GM12878 (cell line): ENCODE data around the gene ABHD15. TPM values are rescaled to one million over a fixed set of nuclear protein-coding genes. Genes with fewer than 3 reads are reported as not detected.

Experiments used
- BHLHE40 ChIP-seq, 2 experiments: fragments of 450-650 bp in 1 of 2; IDR thresholded peaks; 2 replicates each; pipeline ENCODE4 v1.6.1; 2011 to 2017; ENCODE audit warnings: low read depth in 2 of 2, borderline replicate concordance in 1 of 2, improper control_type of control experiment in 1 of 2, low read length in 1 of 2, mild to moderate bottlenecking in 1 of 2
- CHD2 ChIP-seq: IDR thresholded peaks from 2 replicates; pipeline ENCODE4 v1.6.1; 2011; ENCODE audit warnings: low read depth, low read length, improper control_type of control experiment, borderline replicate concordance
- NRF1 ChIP-seq: conservative IDR thresholded peaks from 2 replicates; pipeline ENCODE4 v1.6.1; 2011; ENCODE audit warnings: mild to moderate bottlenecking, low read depth, low read length, improper control_type of control experiment
- STAT3 ChIP-seq: IDR thresholded peaks from 2 replicates; pipeline ENCODE4 v1.6.1; 2011; ENCODE audit warnings: low read depth, low read length, improper control_type of control experiment
- polyA plus RNA-seq, 11 experiments: library from polyadenylated mRNA; depleted of rRNA in 4 of 11; unstranded in 6 of 11; stranded (reverse) in 5 of 11; fragments of >200 nt; fragmentation: Nextera tagmentation in 4 of 11; fragmentation: Illumina TruSeq in 1 of 11; extraction: Ambion mirVana in 4 of 11; extraction: Trizol in 1 of 11; gene quantifications; 1 replicate in 1 of 11; 2 replicates in 10 of 11; pipeline versions ENCODE4 v1.2.1 to v1.2.3, GENCODE V29; 2011 to 2016; ENCODE audit warnings: inconsistent platforms in 2 of 11, missing spikeins in 2 of 11, low read depth in 1 of 11
- total RNA-seq, 4 experiments: library from RNA; depleted of rRNA in 3 of 4; stranded (reverse); fragments of >200 nt in 3 of 4; fragmentation: Illumina TruSeq in 1 of 4; extraction: Trizol in 1 of 4; gene quantifications; 2 replicates each; pipeline versions ENCODE4 v1.2.1 to v1.2.3, GENCODE V29; 2013 to 2021
- TF ChIP-seq, protein P1 (sequence below): fragments of 450-650 bp; formaldehyde crosslinking; IDR thresholded peaks from 2 replicates; pipeline ENCODE4 v1.4.0; 2020; ENCODE audit warnings: mild to moderate bottlenecking, moderate library complexity
- TF ChIP-seq, protein P2 (sequence below): IDR thresholded peaks from 2 replicates; pipeline ENCODE4 v1.6.1; 2012; ENCODE audit warnings: low read depth, low read length, improper control_type of control experiment

Gene ABHD15
- total and polyA plus RNA-seq, 10 of the 15 experiments (the other 5 are each of a cell fraction or from before 2014, with no cell fraction given), result 2.1 to 9.2 (median 4.9) TPM

DNA sequence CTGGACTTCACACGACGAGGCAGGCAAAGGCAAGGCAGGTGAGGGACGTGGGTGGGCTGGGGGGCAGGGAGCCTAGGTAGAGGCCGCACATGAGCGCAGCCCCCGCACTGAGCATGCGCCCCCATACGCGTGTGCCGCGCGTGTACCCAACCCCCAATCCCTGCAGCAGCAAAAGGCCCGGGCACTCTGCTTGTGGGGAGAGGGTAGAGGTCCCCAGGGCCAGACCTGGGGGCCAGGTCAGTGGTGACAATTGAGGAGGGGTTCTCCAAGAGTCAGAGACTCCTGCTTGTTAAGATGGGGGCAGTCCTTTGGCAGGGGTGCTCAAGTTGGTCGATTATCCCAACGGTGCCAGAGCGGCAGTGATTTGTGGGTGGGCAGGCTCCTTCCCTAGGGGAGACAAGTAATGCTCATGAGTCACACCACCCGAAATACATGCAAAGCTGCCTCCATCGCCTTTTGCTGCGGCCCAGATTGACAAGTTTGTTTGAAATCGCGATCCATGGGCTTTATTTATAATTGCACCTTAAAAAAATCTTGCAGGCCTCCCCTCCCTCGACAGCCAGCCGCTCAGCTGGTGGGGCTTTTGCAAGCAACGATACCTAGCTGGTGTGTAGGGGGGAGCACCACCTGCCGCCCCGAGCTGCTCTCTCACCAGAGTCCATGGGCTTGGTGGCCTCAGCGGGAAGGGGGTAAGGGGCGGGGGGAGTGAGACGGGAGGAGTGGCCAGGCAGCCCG, 23.7 kb upstream of the ABHD15 start (continued):
- TF ChIP-seq, protein P1, sequence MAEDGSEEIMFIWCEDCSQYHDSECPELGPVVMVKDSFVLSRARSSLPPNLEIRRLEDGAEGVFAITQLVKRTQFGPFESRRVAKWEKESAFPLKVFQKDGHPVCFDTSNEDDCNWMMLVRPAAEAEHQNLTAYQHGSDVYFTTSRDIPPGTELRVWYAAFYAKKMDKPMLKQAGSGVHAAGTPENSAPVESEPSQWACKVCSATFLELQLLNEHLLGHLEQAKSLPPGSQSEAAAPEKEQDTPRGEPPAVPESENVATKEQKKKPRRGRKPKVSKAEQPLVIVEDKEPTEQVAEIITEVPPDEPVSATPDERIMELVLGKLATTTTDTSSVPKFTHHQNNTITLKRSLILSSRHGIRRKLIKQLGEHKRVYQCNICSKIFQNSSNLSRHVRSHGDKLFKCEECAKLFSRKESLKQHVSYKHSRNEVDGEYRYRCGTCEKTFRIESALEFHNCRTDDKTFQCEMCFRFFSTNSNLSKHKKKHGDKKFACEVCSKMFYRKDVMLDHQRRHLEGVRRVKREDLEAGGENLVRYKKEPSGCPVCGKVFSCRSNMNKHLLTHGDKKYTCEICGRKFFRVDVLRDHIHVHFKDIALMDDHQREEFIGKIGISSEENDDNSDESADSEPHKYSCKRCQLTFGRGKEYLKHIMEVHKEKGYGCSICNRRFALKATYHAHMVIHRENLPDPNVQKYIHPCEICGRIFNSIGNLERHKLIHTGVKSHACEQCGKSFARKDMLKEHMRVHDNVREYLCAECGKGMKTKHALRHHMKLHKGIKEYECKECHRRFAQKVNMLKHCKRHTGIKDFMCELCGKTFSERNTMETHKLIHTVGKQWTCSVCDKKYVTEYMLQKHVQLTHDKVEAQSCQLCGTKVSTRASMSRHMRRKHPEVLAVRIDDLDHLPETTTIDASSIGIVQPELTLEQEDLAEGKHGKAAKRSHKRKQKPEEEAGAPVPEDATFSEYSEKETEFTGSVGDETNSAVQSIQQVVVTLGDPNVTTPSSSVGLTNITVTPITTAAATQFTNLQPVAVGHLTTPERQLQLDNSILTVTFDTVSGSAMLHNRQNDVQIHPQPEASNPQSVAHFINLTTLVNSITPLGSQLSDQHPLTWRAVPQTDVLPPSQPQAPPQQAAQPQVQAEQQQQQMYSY (CRISPR knock-in tag), result no peak
- TF ChIP-seq NRF1 (peak; percentile 39; the same call in 1 of the 2 replicates), CHD2 (peak; percentile 59; the same call in 1 of the 2 replicates), BHLHE40 (IDR thresholded peaks at IDR 0.05; ENCODE audit: borderline replicate concordance in 1 of 2, low read depth in 2 of 2, low read length in 1 of 2) (peak; percentile 43 to 83; a peak in 3 of 4 replicates), STAT3 (no peak)
- TF ChIP-seq, protein P2, sequence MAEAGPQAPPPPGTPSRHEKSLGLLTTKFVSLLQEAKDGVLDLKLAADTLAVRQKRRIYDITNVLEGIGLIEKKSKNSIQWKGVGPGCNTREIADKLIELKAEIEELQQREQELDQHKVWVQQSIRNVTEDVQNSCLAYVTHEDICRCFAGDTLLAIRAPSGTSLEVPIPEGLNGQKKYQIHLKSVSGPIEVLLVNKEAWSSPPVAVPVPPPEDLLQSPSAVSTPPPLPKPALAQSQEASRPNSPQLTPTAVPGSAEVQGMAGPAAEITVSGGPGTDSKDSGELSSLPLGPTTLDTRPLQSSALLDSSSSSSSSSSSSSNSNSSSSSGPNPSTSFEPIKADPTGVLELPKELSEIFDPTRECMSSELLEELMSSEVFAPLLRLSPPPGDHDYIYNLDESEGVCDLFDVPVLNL, result no peak
- TF ChIP-seq, all 136 proteins: peak for 6
